SK-N-SH treated with all-trans-retinoic acid at 6 μM for 48 hours (cell line): ENCODE measurements around the gene SECISBP2.

ENCODE experiments used
- ATAC-seq: fragments of 200-7000 bp; cut with Tn5 transposase; 3 replicates; pipeline ENCODE4 v1.9.1; 2020; ENCODE audit warnings: mild to moderate bottlenecking, moderate library complexity
- ARNTL ChIP-seq: fragments of 450-650 bp; formaldehyde crosslinking; IDR thresholded peaks from 2 replicates; pipeline ENCODE4 v1.5.0; 2020; ENCODE audit warnings: low read depth, mild to moderate bottlenecking, moderate library complexity, borderline replicate concordance
- BACH2 ChIP-seq: fragments of 250-450 bp; sonication (Bioruptor Pico); IDR thresholded peaks from 2 replicates; pipeline ENCODE4 v1.9.0; 2021; ENCODE audit warnings: mild to moderate bottlenecking, borderline replicate concordance
- CSDC2 ChIP-seq: fragments of 250-450 bp; sonication (Bioruptor Pico); IDR thresholded peaks from 2 replicates; pipeline ENCODE4 v1.5.0; 2020; ENCODE audit warnings: mild to moderate bottlenecking, moderate library complexity
- ESRRG ChIP-seq: fragments of 250-450 bp; sonication (Bioruptor Pico); IDR thresholded peaks from 2 replicates; pipeline ENCODE4 v1.6.1; 2021; ENCODE audit warnings: mild to moderate bottlenecking
- GLIS3 ChIP-seq: fragments of 250-450 bp; sonication (Bioruptor Pico); IDR thresholded peaks from 2 replicates; pipeline ENCODE4 v1.5.0; 2020; ENCODE audit warnings: mild to moderate bottlenecking, moderate library complexity
- ISL1 ChIP-seq: fragments of 250-450 bp; sonication (Bioruptor Pico); IDR thresholded peaks from 2 replicates; pipeline ENCODE4 v2.1.2; 2022; ENCODE audit warnings: mild to moderate bottlenecking, moderate library complexity
- OSR1 ChIP-seq: fragments of 250-450 bp; sonication (Bioruptor Pico); IDR thresholded peaks from 2 replicates; pipeline ENCODE4 v1.8.0; 2022; ENCODE audit warnings: moderate library complexity, mild to moderate bottlenecking, inconsistent platforms
- PPARA ChIP-seq: fragments of 250-450 bp; sonication (Bioruptor Pico); IDR thresholded peaks from 2 replicates; pipeline ENCODE4 v1.5.0; 2020; ENCODE audit warnings: mild to moderate bottlenecking, borderline replicate concordance
- RARB ChIP-seq: fragments of 250-450 bp; sonication (Bioruptor Pico); IDR thresholded peaks from 2 replicates; pipeline ENCODE4 v1.8.0; 2021; ENCODE audit warnings: mild to moderate bottlenecking, moderate library complexity
- SNAI2 ChIP-seq: fragments of 250-450 bp; sonication (Bioruptor Pico); IDR thresholded peaks from 2 replicates; pipeline ENCODE4 v1.5.0; 2020; ENCODE audit warnings: mild to moderate bottlenecking, moderate library complexity
- TOX ChIP-seq: fragments of 250-450 bp; sonication (Bioruptor Pico); IDR thresholded peaks from 2 replicates; pipeline ENCODE4 v1.8.0; 2021; ENCODE audit warnings: mild to moderate bottlenecking, moderate library complexity, borderline replicate concordance
- ZC3H10 ChIP-seq: fragments of 250-450 bp; sonication (Bioruptor Pico); IDR thresholded peaks from 2 replicates; pipeline ENCODE4 v1.5.1; 2021; ENCODE audit warnings: mild to moderate bottlenecking, moderate library complexity
- ZFP30 ChIP-seq: fragments of 450-650 bp; formaldehyde crosslinking; IDR thresholded peaks from 2 replicates; pipeline ENCODE4 v1.5.0; 2022; ENCODE audit warnings: mild to moderate bottlenecking, moderate library complexity
- ZNF565 ChIP-seq: fragments of 450-650 bp; formaldehyde crosslinking; conservative IDR thresholded peaks from 2 replicates; pipeline ENCODE4 v1.5.0; 2020; ENCODE audit warnings: low read depth, mild to moderate bottlenecking, moderate library complexity
- ZNF70 ChIP-seq: fragments of 450-650 bp; formaldehyde crosslinking; IDR thresholded peaks from 2 replicates; pipeline ENCODE4 v1.5.0; 2020; ENCODE audit warnings: mild to moderate bottlenecking, moderate library complexity
- ZNF8 ChIP-seq: fragments of 450-650 bp; formaldehyde crosslinking; IDR thresholded peaks from 2 replicates; pipeline ENCODE4 v1.5.0; 2020; ENCODE audit warnings: mild to moderate bottlenecking, moderate library complexity
- TF ChIP-seq, protein P1 (sequence below): fragments of 250-450 bp; sonication (Bioruptor Pico); IDR thresholded peaks from 2 replicates; pipeline ENCODE4 v1.5.1; 2020; ENCODE audit warnings: low read depth, mild to moderate bottlenecking, moderate library complexity
- TF ChIP-seq, protein P2 (sequence below): fragments of 250-450 bp; sonication (Bioruptor Pico); IDR thresholded peaks from 2 replicates; pipeline ENCODE4 v1.5.0; 2020; ENCODE audit warnings: mild to moderate bottlenecking, moderate library complexity
- TF ChIP-seq, protein P3 (sequence below): fragments of 250-450 bp; sonication (Bioruptor Pico); IDR thresholded peaks from 2 replicates; pipeline ENCODE4 v1.8.0; 2020; ENCODE audit warnings: mild to moderate bottlenecking, moderate library complexity, borderline replicate concordance
- TF ChIP-seq, protein P4 (sequence below): fragments of 250-450 bp; sonication (Bioruptor Pico); IDR thresholded peaks from 2 replicates; pipeline ENCODE4 v1.5.1; 2021; ENCODE audit warnings: mild to moderate bottlenecking, moderate library complexity

Gene SECISBP2

DNA sequence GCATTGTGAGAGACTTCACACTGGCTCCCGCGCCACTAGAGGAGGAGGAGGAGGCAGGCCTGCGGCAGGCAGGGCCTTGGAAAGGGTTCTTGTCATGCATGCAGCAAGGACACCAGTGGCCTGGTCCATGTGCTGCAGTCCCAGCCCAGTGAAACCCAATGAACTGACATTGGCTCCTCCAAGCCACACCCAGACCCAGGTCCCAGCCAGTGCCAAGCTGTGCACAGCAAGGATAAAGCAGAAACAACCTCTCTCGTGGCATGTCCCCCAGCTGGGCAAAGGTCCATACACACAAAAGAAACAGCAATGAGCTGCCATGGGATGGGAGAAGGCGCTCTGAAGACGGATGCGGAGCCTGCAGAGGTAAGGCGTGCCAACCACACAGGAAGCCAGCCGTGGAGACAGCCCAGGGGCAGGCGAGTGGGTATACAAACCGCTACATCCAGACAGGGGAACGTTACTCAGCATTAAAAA is 90.4 kb downstream of the SECISBP2 start:
- no peak for TF ChIP-seq ESRRG (CRISPR knock-in tag)
- no peak for TF ChIP-seq OSR1
- TF ChIP-seq, protein P1, sequence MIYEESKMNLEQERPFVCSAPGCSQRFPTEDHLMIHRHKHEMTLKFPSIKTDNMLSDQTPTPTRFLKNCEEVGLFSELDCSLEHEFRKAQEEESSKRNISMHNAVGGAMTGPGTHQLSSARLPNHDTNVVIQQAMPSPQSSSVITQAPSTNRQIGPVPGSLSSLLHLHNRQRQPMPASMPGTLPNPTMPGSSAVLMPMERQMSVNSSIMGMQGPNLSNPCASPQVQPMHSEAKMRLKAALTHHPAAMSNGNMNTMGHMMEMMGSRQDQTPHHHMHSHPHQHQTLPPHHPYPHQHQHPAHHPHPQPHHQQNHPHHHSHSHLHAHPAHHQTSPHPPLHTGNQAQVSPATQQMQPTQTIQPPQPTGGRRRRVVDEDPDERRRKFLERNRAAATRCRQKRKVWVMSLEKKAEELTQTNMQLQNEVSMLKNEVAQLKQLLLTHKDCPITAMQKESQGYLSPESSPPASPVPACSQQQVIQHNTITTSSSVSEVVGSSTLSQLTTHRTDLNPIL (CRISPR knock-in tag): no peak
- TF ChIP-seq ZNF8 (CRISPR knock-in tag): no peak
- TF ChIP-seq ZNF565 (CRISPR knock-in tag): no peak
- no peak for TF ChIP-seq PPARA (CRISPR knock-in tag)
- no peak for TF ChIP-seq RARB (CRISPR knock-in tag)
- TF ChIP-seq, protein P2, sequence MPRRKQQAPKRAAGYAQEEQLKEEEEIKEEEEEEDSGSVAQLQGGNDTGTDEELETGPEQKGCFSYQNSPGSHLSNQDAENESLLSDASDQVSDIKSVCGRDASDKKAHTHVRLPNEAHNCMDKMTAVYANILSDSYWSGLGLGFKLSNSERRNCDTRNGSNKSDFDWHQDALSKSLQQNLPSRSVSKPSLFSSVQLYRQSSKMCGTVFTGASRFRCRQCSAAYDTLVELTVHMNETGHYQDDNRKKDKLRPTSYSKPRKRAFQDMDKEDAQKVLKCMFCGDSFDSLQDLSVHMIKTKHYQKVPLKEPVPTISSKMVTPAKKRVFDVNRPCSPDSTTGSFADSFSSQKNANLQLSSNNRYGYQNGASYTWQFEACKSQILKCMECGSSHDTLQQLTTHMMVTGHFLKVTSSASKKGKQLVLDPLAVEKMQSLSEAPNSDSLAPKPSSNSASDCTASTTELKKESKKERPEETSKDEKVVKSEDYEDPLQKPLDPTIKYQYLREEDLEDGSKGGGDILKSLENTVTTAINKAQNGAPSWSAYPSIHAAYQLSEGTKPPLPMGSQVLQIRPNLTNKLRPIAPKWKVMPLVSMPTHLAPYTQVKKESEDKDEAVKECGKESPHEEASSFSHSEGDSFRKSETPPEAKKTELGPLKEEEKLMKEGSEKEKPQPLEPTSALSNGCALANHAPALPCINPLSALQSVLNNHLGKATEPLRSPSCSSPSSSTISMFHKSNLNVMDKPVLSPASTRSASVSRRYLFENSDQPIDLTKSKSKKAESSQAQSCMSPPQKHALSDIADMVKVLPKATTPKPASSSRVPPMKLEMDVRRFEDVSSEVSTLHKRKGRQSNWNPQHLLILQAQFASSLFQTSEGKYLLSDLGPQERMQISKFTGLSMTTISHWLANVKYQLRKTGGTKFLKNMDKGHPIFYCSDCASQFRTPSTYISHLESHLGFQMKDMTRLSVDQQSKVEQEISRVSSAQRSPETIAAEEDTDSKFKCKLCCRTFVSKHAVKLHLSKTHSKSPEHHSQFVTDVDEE (CRISPR knock-in tag): no peak
- TF ChIP-seq SNAI2 (CRISPR knock-in tag): no peak
- TF ChIP-seq, protein P3, sequence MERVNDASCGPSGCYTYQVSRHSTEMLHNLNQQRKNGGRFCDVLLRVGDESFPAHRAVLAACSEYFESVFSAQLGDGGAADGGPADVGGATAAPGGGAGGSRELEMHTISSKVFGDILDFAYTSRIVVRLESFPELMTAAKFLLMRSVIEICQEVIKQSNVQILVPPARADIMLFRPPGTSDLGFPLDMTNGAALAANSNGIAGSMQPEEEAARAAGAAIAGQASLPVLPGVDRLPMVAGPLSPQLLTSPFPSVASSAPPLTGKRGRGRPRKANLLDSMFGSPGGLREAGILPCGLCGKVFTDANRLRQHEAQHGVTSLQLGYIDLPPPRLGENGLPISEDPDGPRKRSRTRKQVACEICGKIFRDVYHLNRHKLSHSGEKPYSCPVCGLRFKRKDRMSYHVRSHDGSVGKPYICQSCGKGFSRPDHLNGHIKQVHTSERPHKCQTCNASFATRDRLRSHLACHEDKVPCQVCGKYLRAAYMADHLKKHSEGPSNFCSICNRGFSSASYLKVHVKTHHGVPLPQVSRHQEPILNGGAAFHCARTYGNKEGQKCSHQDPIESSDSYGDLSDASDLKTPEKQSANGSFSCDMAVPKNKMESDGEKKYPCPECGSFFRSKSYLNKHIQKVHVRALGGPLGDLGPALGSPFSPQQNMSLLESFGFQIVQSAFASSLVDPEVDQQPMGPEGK: no peak
- TF ChIP-seq ISL1 (CRISPR knock-in tag): no peak
- TF ChIP-seq ZFP30: no peak
- no peak for TF ChIP-seq CSDC2 (CRISPR knock-in tag)
- TF ChIP-seq TOX (CRISPR knock-in tag): no peak
- TF ChIP-seq ZNF70 (CRISPR knock-in tag): no peak
- TF ChIP-seq ZC3H10: no peak
- no peak for TF ChIP-seq ARNTL (CRISPR knock-in tag)
- no peak for TF ChIP-seq GLIS3 (CRISPR knock-in tag)
- no peak for TF ChIP-seq BACH2 (CRISPR knock-in tag)
- TF ChIP-seq, protein P4, sequence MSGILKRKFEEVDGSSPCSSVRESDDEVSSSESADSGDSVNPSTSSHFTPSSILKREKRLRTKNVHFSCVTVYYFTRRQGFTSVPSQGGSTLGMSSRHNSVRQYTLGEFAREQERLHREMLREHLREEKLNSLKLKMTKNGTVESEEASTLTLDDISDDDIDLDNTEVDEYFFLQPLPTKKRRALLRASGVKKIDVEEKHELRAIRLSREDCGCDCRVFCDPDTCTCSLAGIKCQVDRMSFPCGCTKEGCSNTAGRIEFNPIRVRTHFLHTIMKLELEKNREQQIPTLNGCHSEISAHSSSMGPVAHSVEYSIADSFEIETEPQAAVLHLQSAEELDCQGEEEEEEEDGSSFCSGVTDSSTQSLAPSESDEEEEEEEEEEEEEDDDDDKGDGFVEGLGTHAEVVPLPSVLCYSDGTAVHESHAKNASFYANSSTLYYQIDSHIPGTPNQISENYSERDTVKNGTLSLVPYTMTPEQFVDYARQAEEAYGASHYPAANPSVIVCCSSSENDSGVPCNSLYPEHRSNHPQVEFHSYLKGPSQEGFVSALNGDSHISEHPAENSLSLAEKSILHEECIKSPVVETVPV (CRISPR knock-in tag): no peak
- ATAC-seq: no peak
